D721Med (cell line): ENCODE measurements around the gene HINT3.
"Not testable (repeated sequence)": the region's sequence is repeated elsewhere in the genome, so short reads cannot be mapped to it uniquely, and the experiment has no call there.

ENCODE experiments used
- DNase-seq: peaks from one replicate; pipeline ENCODE4 v3.0.0; 2011; ENCODE audit warnings: low spot score; ENCODE audit not compliant: insufficient read length
- FAIRE-seq: peaks from 2 replicates; lab custom pipeline; 2011; peaks lifted over from hg19 to GRCh38; lab: Jason Lieb, UNC
- CTCF ChIP-seq: IDR thresholded peaks from 2 replicates; pipeline ENCODE4 v1.5.1; 2012; ENCODE audit warnings: mild to moderate bottlenecking, control low read depth; ENCODE audit not compliant: insufficient read depth; ENCODE audit errors: missing control alignments

The HINT3 gene

GRCh38 chr6:125956506-125957390, at the start of gene HINT3:
Gene HINT3, plus strand, starts transcription at chr6:125956770. Its CDS starts 208 bp downstream, at chr6:125956978.
- DNase-seq (peak; percentile 72), FAIRE-seq (no peak)
- peak; percentile 88 for TF ChIP-seq CTCF

- FAIRE-seq (no peak), DNase-seq (no peak)
- TF ChIP-seq CTCF: no peak
Measured at GRCh38 chr6:125910527-125910926, 46.0 kb upstream of the HINT3 start.

GRCh38 chr6:125911051-125911451, 45.5 kb upstream of the HINT3 start:
- DNase-seq, FAIRE-seq: not testable (repeated sequence)

- FAIRE-seq, DNase-seq: not testable (repeated sequence)
Measured at GRCh38 chr6:125912430-125912829, 44.1 kb upstream of the HINT3 start.

- FAIRE-seq: no peak
- no peak for DNase-seq
- no peak for TF ChIP-seq CTCF
Measured at GRCh38 chr6:125913145-125913544, 43.4 kb upstream of the HINT3 start.

- FAIRE-seq: no peak
- TF ChIP-seq CTCF: no peak
- DNase-seq: no peak
Measured at GRCh38 chr6:125913864-125914351, 42.7 kb upstream of the HINT3 start.

GRCh38 chr6:125918230-125918629, 38.3 kb upstream of the HINT3 start:
- no peak for DNase-seq
- TF ChIP-seq CTCF: no peak
- FAIRE-seq: no peak
